Right ventricle myocardium superior (tissue), 1 donor: Measurements from ENCODE around the gene CPLANE2. TPM values are rescaled to one million over a fixed set of nuclear protein-coding genes. Genes with fewer than 3 reads are reported as not detected.
A peak's percentile ranks its signal among the peaks of the same experiment; 100 is the strongest.

Source experiments
- ATAC-seq: fragments of 200-7000 bp; cut with Tn5 transposase; one replicate; pipeline ENCODE4 v1.9.1; 2020; ENCODE audit warnings: mild to moderate bottlenecking; ENCODE audit not compliant: poor library complexity
- DNase-seq: peaks from one replicate; pipeline ENCODE4 v3.0.0-alpha.2; 2020
- intact Hi-C: fragments of 100-400 bp; cut with DNase I; formaldehyde crosslinking; loops from one replicate; pipeline ENCODE4 v1.11.2; 2022
- total RNA-seq: library from RNA; stranded (reverse); fragmentation: NEBNext Ultra II Directional; extraction: Animal tissue kit (Norgen Biotek cat#: 25700); gene quantifications from one replicate; pipeline ENCODE4 v1.2.1, GENCODE V29; 2021
- donor health status: DM: no; HTN: yes; CAD: no; lungs with severe emphysema.

CPLANE2 gene
- total RNA-seq, 1 donor from 2014 or later = 10.1 TPM

DNA sequence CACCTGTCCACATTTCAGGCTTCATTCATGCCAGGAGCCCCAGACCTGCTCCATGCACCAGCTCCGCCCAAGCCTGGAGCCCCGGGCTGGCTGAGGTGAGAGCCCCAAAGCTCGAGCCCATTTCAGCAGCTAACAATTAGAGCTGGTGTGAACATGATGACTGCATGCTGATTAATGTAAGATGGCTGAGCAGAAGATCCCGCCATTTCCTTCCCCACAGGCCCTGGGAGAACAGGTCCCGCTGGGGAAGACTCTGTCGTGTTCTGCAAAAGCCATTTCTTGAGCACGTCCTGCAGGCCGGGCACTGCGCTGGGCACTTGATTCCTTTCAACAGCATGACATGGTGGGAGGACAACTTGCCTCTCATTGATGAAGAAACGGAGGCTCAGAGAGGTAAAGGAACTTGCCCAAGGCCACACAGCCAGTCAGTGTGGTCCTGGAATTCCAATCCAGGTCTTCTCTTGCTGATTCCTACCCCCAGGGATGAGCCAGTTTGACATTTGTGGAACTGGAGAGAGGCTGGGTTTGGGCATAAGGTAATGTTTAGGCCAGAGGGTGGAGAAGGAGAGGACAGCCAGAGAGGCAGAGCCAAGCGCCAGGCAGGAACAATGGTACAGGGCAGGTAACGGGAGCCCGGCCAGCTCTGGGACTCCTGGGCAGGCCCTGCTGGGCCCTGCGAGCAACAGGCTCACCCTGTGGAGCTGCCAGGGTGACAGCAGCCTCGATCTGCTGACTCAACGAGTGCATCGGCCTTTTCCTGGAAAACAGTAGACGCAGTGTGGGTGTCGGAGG, 53.0 kb downstream of the CPLANE2 start:
- ATAC-seq (no peak), DNase-seq (no peak)
- intact Hi-C loops = no loop called here

DNA sequence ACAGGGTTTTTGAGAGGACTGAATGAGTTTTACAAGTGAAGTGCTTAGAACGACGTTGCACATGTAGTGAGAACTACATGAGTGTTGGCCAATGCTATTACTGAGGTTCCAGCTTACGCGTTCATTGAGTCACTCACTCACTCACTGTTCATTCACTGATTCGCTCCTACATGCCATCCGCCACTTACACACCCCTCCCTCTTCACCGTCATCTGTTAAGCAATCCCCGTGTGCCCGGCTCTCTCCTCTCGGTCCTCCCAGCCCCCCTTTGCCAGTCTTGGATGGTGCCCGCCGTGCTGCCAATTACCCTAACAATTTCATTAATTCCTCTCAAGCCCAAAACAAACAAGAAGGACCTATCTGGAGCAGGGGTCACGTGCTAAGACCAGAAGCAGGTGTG, 53.8 kb downstream of the CPLANE2 start:
- ATAC-seq = no peak
- DNase-seq = no peak
- intact Hi-C loops = no loop called here

- DNase-seq (peak; percentile 87), ATAC-seq (peak; percentile 92)
- intact Hi-C loops = no loop called here
Measured at GRCh38 chr1:16181887-16182719, 54.9 kb downstream of the CPLANE2 start.

Other genes with a start within 250 kb of the CPLANE2 start
- gene SRARP, start 232.9 kb downstream of the CPLANE2 start, total RNA-seq = 0.59 TPM
- 3,577 TPM for gene HSPB7, start 219.1 kb downstream of the CPLANE2 start, total RNA-seq
- gene CLCNKA, start 215.1 kb downstream of the CPLANE2 start, total RNA-seq = 0.35 TPM
- 2.5 TPM for gene CLCNKB, start 193.4 kb downstream of the CPLANE2 start, total RNA-seq
- gene FAM131C, start 163.5 kb downstream of the CPLANE2 start, total RNA-seq = 4.5 TPM
- 7.3 TPM for gene EPHA2, start 81.1 kb downstream of the CPLANE2 start, total RNA-seq
- 1.8 TPM for gene ARHGEF19, start 24.5 kb downstream of the CPLANE2 start, total RNA-seq
- gene FBXO42, start 115.3 kb upstream of the CPLANE2 start, total RNA-seq = 17.1 TPM
- 91.1 TPM for gene SZRD1, start 130.1 kb upstream of the CPLANE2 start, total RNA-seq
- not detected for gene SPATA21, start 200.2 kb upstream of the CPLANE2 start, total RNA-seq
- gene NECAP2, start 203.5 kb upstream of the CPLANE2 start, total RNA-seq = 14.6 TPM